ENCODE measurements around the gene LASP1NB.

The LASP1NB gene

GRCh38 chr17:38925263-38925995, at the start of gene LASP1NB:
Gene LASP1NB, plus strand, starts transcription at chr17:38925614.
- peaks cover 17% of the 10 kb centered on the region for H3K4me1 Mint-ChIP-seq
- Histone ChIP-seq H3K4me2 (replicated peaks; ENCODE audit: low read depth, low read length, poor library complexity, severe bottlenecking) (no peak within 1 kb of the TSS), H3K27ac (ENCODE audit: low read length in 2 of 2) (no peak within 1 kb of the TSS), H2AFZ (ENCODE audit: insufficient read depth, low read depth, low read length, poor library complexity, severe bottlenecking) (no peak within 1 kb of the TSS), H3K4me1 (ENCODE audit: control insufficient read depth in 2 of 2, insufficient read depth in 2 of 2, low read length in 2 of 2) (peaks cover 0 to 3% of the 10 kb centered on the region in 2 donors), H3K9ac (ENCODE audit: low read length) (no peak within 1 kb of the TSS), H3K79me2 (ENCODE audit: control insufficient read depth, insufficient read depth, low read length) (no peaks in the 10 kb centered on the region), H3K9me3 (ENCODE audit: control extremely low read depth in 1 of 3, control insufficient read depth in 2 of 3, insufficient read depth in 1 of 3, low read length in 2 of 3) (no peaks in the 10 kb centered on the region), H3K36me3 (replicated peaks in 1 of 2; ENCODE audit: control extremely low read depth in 1 of 2, control insufficient read depth in 1 of 2, extremely low read depth in 1 of 2, insufficient read depth in 2 of 2, low read length in 1 of 2) (peaks cover 0 to 3% of the 10 kb centered on the region in 2 experiments), H3K4me3 (ENCODE audit: control extremely low read depth in 1 of 5, extremely low read depth in 1 of 5, insufficient read depth in 1 of 5, low read depth in 2 of 5, low read length in 4 of 5) (no peak within 1 kb of the TSS), H4K20me1 (ENCODE audit: control insufficient read depth, insufficient read depth, low read length, poor library complexity, severe bottlenecking) (no peaks in the 10 kb centered on the region), H3K27me3 (replicated peaks in 1 of 4; ENCODE audit: control extremely low read depth in 1 of 4, control insufficient read depth in 3 of 4, insufficient read depth in 4 of 4, low read length in 3 of 4) (no peaks in the 10 kb centered on the region)
- no peak within 1 kb of the TSS for H3K27ac Mint-ChIP-seq
- no peaks in the 10 kb centered on the region for H3K9me3 Mint-ChIP-seq (ENCODE audit: insufficient read depth)
- no peak for ATAC-seq (ENCODE audit: low read depth)
- H3K4me3 Mint-ChIP-seq, result no peak within 1 kb of the TSS
- POLR2A ChIA-PET, result interaction anchor here (0.5 to 4.5 kb wide), 2 partner anchors 55 to 57 kb away, joined by 5 to 20 read pairs; partner anchors contain the start of gene LASP1
- CTCF ChIA-PET, result interaction anchor here (0.7 to 2.6 kb wide), 5 partner anchors 14 to 131 kb away, joined by 3 to 15 read pairs (median 4); partner anchors contain the start of gene LASP1
- intact Hi-C loops (cut with micrococcal nuclease), result no loop called here
- H3K27me3 Mint-ChIP-seq, result no peaks in the 10 kb centered on the region
- no peak for DNase-seq
- TF ChIP-seq CTCF (IDR thresholded peaks at IDR 0.05), result no peak
- no peak for TF ChIP-seq EZH2 (IDR thresholded peaks at IDR 0.05; ENCODE audit: borderline replicate concordance, insufficient read depth, low read depth, low read length, poor library complexity, severe bottlenecking)
- 94% methylated on average over 6 of the region's 14 CpGs for WGBS (ENCODE audit: insufficient coverage)
